Caki2 (cell line): Measurements from ENCODE around the gene TSPAN18. TPM values are rescaled to one million over a fixed set of nuclear protein-coding genes. Genes with fewer than 3 reads are reported as not detected.

Experiments
- DNase-seq: peaks from one replicate; pipeline ENCODE4 v3.0.0-alpha.2; 2015; ENCODE audit warnings: low read depth
- in situ Hi-C: cut with HindIII; loops from 2 replicates; pipeline ENCODE4 v1.10.0; 2016; ENCODE audit warnings: low sequenced_read_pairs, low pct_unique_long_range_greater_than_20kb, mixed read lengths
- total RNA-seq: library from RNA; depleted of rRNA; stranded (reverse); fragments of >200 nt; shearing (Covaris generic); gene quantifications from 2 replicates; pipeline ENCODE4 v1.2.3, GENCODE V29; 2014; ENCODE audit warnings: low replicate concordance

Gene TSPAN18
- total RNA-seq, 1 experiment from 2014 or later, result not detected

- no peak for DNase-seq
- in situ Hi-C loops, result no loop called here
These were observed 5.1 kb downstream of the TSPAN18 start for GRCh38 chr11:44731685-44732430.

DNA sequence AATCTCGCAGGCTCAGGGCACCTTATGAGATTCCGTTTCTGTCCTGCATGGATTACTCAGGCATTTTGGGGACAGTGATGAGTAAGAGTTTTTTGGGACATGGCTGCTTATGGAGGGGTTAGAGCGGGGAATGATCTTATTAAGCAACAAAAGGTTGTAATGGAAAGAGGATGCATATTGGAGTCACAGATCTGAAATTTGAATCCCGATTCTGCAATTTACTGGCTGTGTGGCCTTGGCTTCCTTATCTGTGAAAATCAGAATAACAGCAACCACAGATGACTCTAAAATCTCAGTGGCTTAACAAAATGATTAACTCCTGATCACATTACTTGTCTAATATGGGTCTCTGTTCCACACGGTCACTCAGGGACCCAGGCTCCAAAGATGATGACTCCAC is 5.8 kb downstream of the TSPAN18 start:
- in situ Hi-C loops, result no loop called here
- no peak for DNase-seq

DNA sequence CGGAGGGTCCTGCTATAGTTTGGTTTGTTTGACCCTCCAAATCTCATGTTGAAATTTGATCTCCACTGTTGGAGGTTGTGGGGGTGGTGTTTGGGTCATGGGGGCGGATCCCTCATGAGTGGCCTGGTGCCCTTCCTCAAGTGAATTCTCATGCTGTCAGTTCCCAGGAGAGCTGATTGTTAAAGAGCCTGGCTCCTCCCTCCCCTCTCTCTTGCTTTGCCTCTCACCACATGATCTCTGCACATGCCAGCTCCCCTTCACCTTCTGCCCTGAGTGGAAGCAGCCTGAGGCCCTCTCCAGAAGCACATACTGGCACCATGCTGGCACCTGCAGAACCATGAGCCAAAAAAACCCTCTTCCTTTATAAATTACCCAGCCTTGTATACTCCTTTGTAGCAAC is 7.1 kb downstream of the TSPAN18 start:
- DNase-seq, result no peak
- in situ Hi-C loops, result no loop called here

- in situ Hi-C loops, result no loop called here
- DNase-seq, result no peak
These were observed 8.2 kb downstream of the TSPAN18 start for GRCh38 chr11:44734843-44735381.

DNA sequence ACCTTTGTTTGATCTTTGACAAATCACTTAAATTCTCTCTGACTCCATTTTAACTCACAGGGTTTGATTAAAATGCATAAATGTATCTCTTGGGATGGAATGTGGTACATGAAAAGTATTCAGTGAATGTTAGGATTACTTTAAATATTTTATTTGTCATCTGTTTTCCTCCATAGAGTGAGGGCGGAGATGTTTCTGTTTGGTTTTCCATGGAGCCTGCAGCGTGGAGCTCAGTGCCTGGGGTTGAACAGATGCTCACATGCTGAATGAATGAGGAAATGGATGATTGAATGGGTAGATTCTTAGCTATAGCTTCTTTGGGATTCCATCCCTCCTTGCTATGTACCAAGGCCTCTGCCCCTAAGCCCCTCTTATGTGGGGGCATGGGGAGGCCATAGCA is 10.0 kb downstream of the TSPAN18 start:
- in situ Hi-C loops, result no loop called here
- DNase-seq, result no peak

- in situ Hi-C loops, result no loop called here
- no peak for DNase-seq
These were observed 10.7 kb downstream of the TSPAN18 start for GRCh38 chr11:44737245-44738085.

- in situ Hi-C loops, result no loop called here
- no peak for DNase-seq
These were observed 12.0 kb downstream of the TSPAN18 start for GRCh38 chr11:44738791-44739190.

GRCh38 chr11:44740967-44741366 is 14.2 kb downstream of the TSPAN18 start:
- in situ Hi-C loops, result no loop called here
- no peak for DNase-seq

DNA sequence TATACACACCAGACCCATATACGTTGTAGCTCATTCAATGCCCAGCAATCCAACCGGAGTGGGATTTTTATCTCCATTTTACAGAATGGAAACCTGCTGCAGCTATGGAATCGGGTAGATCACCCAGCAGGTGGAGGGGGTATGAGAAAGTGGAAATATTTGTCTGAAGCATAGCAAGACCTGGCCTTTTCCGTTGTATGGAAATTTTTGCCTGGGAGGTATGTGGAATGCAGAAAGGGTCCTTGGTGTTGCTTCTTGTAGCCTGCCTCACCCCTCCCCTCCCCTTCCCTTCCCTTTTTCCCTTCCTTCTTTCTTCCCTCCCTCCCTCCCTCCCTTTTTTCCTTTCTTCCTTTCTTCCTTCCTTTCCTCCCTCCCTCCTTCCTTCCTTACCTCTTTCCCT is 15.2 kb downstream of the TSPAN18 start:
- in situ Hi-C loops, result no loop called here
- no peak for DNase-seq

DNA sequence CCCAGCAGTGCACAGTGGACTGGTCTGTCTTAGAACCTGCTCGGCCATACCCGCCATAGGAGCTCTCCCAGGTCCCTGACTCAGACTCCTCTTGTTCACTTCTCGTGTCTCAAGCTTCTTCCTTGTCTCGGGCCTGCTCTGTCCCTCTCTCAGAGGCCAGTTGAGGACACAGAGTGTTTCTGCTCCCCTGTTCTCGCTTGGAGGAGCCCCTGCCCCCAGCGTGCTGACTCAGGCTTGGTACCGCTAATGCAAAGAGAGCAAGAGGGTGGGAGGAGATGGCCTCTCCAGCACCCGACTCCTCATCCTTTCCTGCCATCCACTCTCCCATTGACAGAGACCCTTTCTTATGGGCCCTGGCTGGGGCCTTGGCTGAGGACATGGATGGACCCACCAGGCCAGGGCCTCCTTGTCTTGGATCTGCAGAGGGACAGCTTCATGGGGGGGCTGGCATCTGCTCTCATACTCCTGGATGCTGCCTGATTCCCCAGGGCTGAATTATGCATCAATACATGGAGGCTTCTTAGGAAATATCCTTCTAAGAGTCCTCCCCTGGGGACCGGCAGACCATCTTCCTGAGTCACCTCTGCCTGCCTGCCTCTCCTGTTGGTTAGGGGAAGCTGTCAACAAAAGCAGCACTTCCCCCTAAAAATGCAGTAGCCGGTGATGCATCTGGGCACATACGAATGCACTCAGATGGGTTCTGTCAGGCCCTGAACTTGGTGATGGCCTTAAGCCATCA is 15.9 kb downstream of the TSPAN18 start:
- no peak for DNase-seq
- in situ Hi-C loops, result no loop called here

GRCh38 chr11:44743326-44743725 is 16.6 kb downstream of the TSPAN18 start:
- DNase-seq, result no peak
- in situ Hi-C loops, result no loop called here

- in situ Hi-C loops, result no loop called here
- no peak for DNase-seq
These were observed 17.3 kb downstream of the TSPAN18 start for GRCh38 chr11:44743959-44744557.

DNA sequence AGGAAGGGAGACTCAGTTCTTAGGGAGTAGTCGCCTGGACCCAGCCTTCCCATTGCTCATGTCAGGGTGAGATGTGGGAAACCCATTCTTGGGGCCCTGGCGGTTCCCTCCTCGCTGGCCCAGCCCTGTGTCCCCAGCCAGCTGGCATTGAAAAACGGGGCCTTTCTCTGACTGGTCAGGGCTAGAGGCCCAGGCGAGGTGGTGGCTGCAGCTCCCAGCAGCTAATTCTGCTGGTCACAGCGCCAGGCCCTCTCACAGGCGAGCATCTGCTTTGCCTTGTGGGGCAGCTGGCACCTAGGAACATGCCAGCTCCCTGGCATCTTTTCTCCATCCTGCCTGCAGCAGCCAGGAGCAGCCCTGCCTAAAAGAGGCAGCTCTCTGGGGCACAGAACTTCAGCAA is 20.1 kb downstream of the TSPAN18 start:
- in situ Hi-C loops, result no loop called here

GRCh38 chr11:44747316-44747715 is 20.6 kb downstream of the TSPAN18 start:
- in situ Hi-C loops, result no loop called here
- no peak for DNase-seq

More for the DNA sequence above, 20.1 kb downstream of the TSPAN18 start:
- no peak for DNase-seq

- in situ Hi-C loops, result no loop called here
- no peak for DNase-seq
These were observed 21.1 kb downstream of the TSPAN18 start for GRCh38 chr11:44747836-44748235.

DNA sequence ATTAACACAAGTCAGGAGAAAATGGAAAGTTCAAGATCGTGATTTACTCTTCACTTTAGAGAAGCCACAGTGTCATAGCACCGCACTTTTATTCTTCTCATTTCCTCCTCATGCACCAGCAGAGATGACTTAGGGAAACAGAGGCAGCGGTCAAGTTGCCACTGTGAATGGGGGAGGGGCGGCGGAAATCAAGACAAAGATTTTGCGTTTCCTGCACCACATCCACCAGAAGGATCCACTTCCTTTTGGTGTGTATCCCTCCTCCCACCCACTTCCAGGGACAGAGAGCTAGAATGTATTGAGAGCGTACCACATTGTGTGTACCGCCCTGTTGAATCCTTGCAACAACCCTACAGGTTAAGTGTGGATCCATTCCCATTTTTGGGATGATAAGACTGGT is 21.8 kb downstream of the TSPAN18 start:
- DNase-seq, result no peak
- in situ Hi-C loops, result no loop called here

- in situ Hi-C loops, result no loop called here
- DNase-seq, result no peak
These were observed 22.4 kb downstream of the TSPAN18 start for GRCh38 chr11:44749189-44749588.
